GM21423 (cell line): ENCODE measurements around the gene NUDT21.
"Not testable (repeated sequence)": the region's sequence is repeated elsewhere in the genome, so short reads cannot be mapped to it uniquely, and the experiment has no call there.

Experiments
- ATAC-seq: cut with Tn5 transposase; IDR thresholded peaks from one replicate; pipeline ENCODE4 v1.9.1; 2021; ENCODE audit warnings: mild to moderate bottlenecking, moderate library complexity; ENCODE audit not compliant: unreplicated experiment

The NUDT21 gene

DNA sequence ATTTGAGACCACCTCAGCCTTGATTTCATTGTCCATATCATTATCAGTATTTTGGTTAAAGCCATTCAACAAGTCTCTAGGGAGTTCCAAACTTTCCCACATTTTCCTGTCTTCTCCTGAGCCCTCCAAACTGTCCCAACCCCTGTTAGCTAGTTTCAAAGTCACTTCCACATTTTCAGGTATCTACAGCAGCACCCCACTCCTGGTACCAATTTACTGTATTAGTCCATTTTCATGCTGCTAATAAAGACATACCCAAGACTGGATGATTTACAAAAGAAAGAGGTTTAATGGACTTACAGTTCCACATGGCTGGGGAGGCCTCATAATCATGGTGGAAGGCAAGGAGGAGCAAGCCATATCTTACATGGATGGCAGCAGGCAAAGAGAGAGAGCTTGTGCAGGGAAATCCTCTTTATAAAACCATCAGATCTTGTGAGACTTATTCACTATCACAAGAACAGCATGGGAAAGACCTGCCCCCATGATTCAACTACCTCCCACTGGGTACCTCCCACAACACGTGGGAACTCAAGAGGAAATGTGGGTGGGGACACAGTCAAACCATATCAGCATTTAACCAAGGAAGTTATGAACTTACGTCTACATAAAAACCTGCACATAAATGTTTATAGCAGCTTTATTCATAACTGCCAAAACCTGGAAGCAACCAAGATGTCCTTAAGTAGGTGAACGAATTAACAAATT, 70.2 kb downstream of the NUDT21 start:
- ATAC-seq = not testable (repeated sequence)
